B cell (primary cell): ENCODE data around the gene PTPRC. TPM values are rescaled to one million over a fixed set of nuclear protein-coding genes. Genes with fewer than 3 reads are reported as not detected.

Source experiments
- ATAC-seq: fragments of 200-7000 bp; cut with Tn5 transposase; one replicate; pipeline ENCODE4 v1.10.0; 2021; ENCODE audit warnings: low read depth, mild to moderate bottlenecking, moderate number of reproducible peaks, moderate library complexity
- CTCF ChIA-PET: fragments of 350-600 bp; sonication (Branson Sonifier 250); formaldehyde crosslinking; loops from one replicate; lab custom pipeline; 2021; ENCODE audit warnings: antibody characterized with exemption, inconsistent platforms; lab: Charles Lee
- POLR2A ChIA-PET: fragments of 350-600 bp; sonication (Branson Sonifier 250); formaldehyde crosslinking; loops from one replicate; lab custom pipeline; 2021; ENCODE audit warnings: antibody characterized with exemption; lab: Charles Lee
- DNase-seq: peaks from one replicate; pipeline ENCODE4 v3.0.0; 2013
- H2AFZ ChIP-seq: 2 replicates; pipeline ENCODE4 v1.6.1; 2012; ENCODE audit warnings: mild to moderate bottlenecking, low read depth, low read length; ENCODE audit not compliant: insufficient read depth, poor library complexity, severe bottlenecking
- H3K27ac ChIP-seq, 2 donors: 1 replicate in 1 of 2; 2 replicates in 1 of 2; pipeline ENCODE4 v1.5.1; 2012 to 2013; ENCODE audit warnings: low read length in 2 of 2, mild to moderate bottlenecking in 2 of 2, moderate library complexity in 1 of 2
- H3K27me3 ChIP-seq, 4 experiments: fragments of 200-600 bp in 1 of 4; sonication (generic) in 1 of 4; replicated peaks in 1 of 4; 1 replicate in 2 of 4; 2 replicates in 2 of 4; pipeline versions ENCODE4 v1.6.1 to v1.7.0; 2013 to 2016; ENCODE audit warnings: low read length in 3 of 4, mild to moderate bottlenecking in 2 of 4, mixed read lengths in 1 of 4, moderate library complexity in 1 of 4; ENCODE audit not compliant: insufficient read depth in 4 of 4, control insufficient read depth in 3 of 4; ENCODE audit errors: control extremely low read depth in 1 of 4
- H3K36me3 ChIP-seq, 2 experiments: replicated peaks in 1 of 2; 1 replicate in 1 of 2; 2 replicates in 1 of 2; pipeline versions ENCODE4 v1.6.1 to v1.7.1; 2013; ENCODE audit warnings: low read length in 1 of 2; ENCODE audit not compliant: insufficient read depth in 2 of 2, control insufficient read depth in 1 of 2; ENCODE audit errors: control extremely low read depth in 1 of 2, extremely low read depth in 1 of 2
- H3K4me1 ChIP-seq, 2 donors: fragments of 200-600 bp in 1 of 2; sonication (generic) in 1 of 2; 1 replicate in 1 of 2; 2 replicates in 1 of 2; pipeline versions ENCODE4 v1.5.1 to v1.6.1; 2013 to 2017; ENCODE audit warnings: low read length in 2 of 2; ENCODE audit not compliant: control insufficient read depth in 2 of 2, insufficient read depth in 2 of 2
- H3K4me2 ChIP-seq: replicated peaks from 2 replicates; pipeline ENCODE3; 2012; ENCODE audit warnings: mild to moderate bottlenecking, low read depth, low read length; ENCODE audit not compliant: poor library complexity, severe bottlenecking
- H3K4me3 ChIP-seq, 5 experiments: fragments of 200-600 bp in 1 of 5; sonication (generic) in 1 of 5; 1 replicate in 3 of 5; 2 replicates in 2 of 5; pipeline versions ENCODE4 v1.5.1 to v1.7.0; 2011 to 2016; ENCODE audit warnings: low read length in 4 of 5, mild to moderate bottlenecking in 4 of 5, low read depth in 2 of 5, control low read depth in 1 of 5, moderate library complexity in 1 of 5; ENCODE audit not compliant: insufficient read depth in 1 of 5; ENCODE audit errors: control extremely low read depth in 1 of 5, extremely low read depth in 1 of 5
- H3K79me2 ChIP-seq: fragments of 200-600 bp; sonication (generic); one replicate; pipeline ENCODE4 v1.6.0; 2016; ENCODE audit warnings: low read length; ENCODE audit not compliant: control insufficient read depth, insufficient read depth
- H3K9ac ChIP-seq: fragments of 200-600 bp; sonication (generic); 2 replicates; pipeline ENCODE4 v1.6.1; 2017; ENCODE audit warnings: mild to moderate bottlenecking, low read length, moderate library complexity
- H3K9me3 ChIP-seq, 3 donors: one replicate each; pipeline versions ENCODE4 v1.6.1 to v1.7.1; 2013; ENCODE audit warnings: low read length in 2 of 3; ENCODE audit not compliant: control insufficient read depth in 2 of 3, insufficient read depth in 1 of 3; ENCODE audit errors: control extremely low read depth in 1 of 3
- H4K20me1 ChIP-seq: 2 replicates; pipeline ENCODE4 v1.6.0; 2012; ENCODE audit warnings: mild to moderate bottlenecking, low read length; ENCODE audit not compliant: insufficient read depth, control insufficient read depth, poor library complexity, severe bottlenecking
- H3K27ac Mint-ChIP-seq: one replicate; pipeline ENCODE4 v1.8.0; 2021; ENCODE audit warnings: mixed read lengths
- H3K27me3 Mint-ChIP-seq: one replicate; pipeline ENCODE4 v1.8.0; 2021; ENCODE audit warnings: mixed read lengths
- H3K4me1 Mint-ChIP-seq: one replicate; pipeline ENCODE4 v1.8.0; 2021; ENCODE audit warnings: mixed read lengths
- H3K4me3 Mint-ChIP-seq: one replicate; pipeline ENCODE4 v1.8.0; 2021; ENCODE audit warnings: mixed read lengths
- H3K9me3 Mint-ChIP-seq: one replicate; pipeline ENCODE4 v1.8.0; 2022; ENCODE audit warnings: mixed read lengths; ENCODE audit not compliant: insufficient read depth
- CTCF ChIP-seq: fragments of 200-600 bp; IDR thresholded peaks from one replicate; pipeline ENCODE4 v1.8.0; 2022; ENCODE audit warnings: antibody characterized with exemption, mild to moderate bottlenecking
- EZH2 ChIP-seq: IDR thresholded peaks from 2 replicates; pipeline ENCODE4 v1.6.1; 2012; ENCODE audit warnings: borderline replicate concordance, low read depth, mild to moderate bottlenecking, moderate library complexity, low read length; ENCODE audit not compliant: insufficient read depth, poor library complexity, severe bottlenecking
- WGBS: methylation state at CpG from one replicate; pipeline ENCODE4 v1.1.5; 2013; ENCODE audit warnings: missing lambda C conversion rate; ENCODE audit not compliant: insufficient coverage; 5-methylcytosine and 5-hydroxymethylcytosine counted together
- intact Hi-C: fragments of 100-400 bp; cut with micrococcal nuclease; formaldehyde crosslinking; loops from one replicate; pipeline ENCODE4 v1.10.0; 2022
- polyA plus RNA-seq: library from polyadenylated mRNA; depleted of rRNA; stranded (reverse); fragments of >200 nt; gene quantifications from 2 replicates; pipeline ENCODE4 v1.2.3, GENCODE V29; 2012
- total RNA-seq, 2 donors: library from RNA; stranded (reverse); fragments of 120-200 nt in 1 of 2; gene quantifications; 1 replicate in 1 of 2; 2 replicates in 1 of 2; pipeline versions ENCODE4 v1.2.3 to v1.2.4, GENCODE V29; 2013 to 2022

The PTPRC gene
- total and polyA plus RNA-seq, 2 donors (not counting 1 experiment from before 2014, with no cell fraction given): 151 to 543 TPM

- H2AFZ ChIP-seq: peak overlapping the region; percentile 52
- H3K79me2 ChIP-seq: peaks cover 96% of the 10 kb centered on the region
- no peaks in the 10 kb centered on the region for H3K9me3 Mint-ChIP-seq
These were observed 40.1 kb downstream of the PTPRC start for GRCh38 chr1:198678901-198679329.

More at GRCh38 chr1:198678901-198679329, 40.1 kb downstream of the PTPRC start:
- Histone ChIP-seq H4K20me1 (peaks cover 5% of the 10 kb centered on the region), H3K9me3 (peaks cover 0 to 10% (median 0%) of the 10 kb centered on the region in 3 donors), H3K4me1 (peaks cover 79 to 91% of the 10 kb centered on the region in 2 donors), H3K36me3 (peaks cover 9 to 34% of the 10 kb centered on the region in 2 experiments), H3K9ac (peak overlapping the region; percentile 42), H3K27me3 (no peaks in the 10 kb centered on the region), H3K4me3 (peak overlapping the region in 2 of 5 experiments; percentile 28), H3K27ac (peak overlapping the region; percentile 73 to 98), H3K4me2 (peak overlapping the region; percentile 69)
- H3K27ac Mint-ChIP-seq: peak overlapping the region; percentile 93
- TF ChIP-seq EZH2: no peak
- no peak for TF ChIP-seq CTCF
- CTCF ChIA-PET: interaction anchor here (0.7 to 3.0 kb wide), 10 partner anchors 9 to 505 kb away, joined by 3 to 11 read pairs (median 3); no protein-coding TSS in a partner anchor
- H3K4me3 Mint-ChIP-seq: peak overlapping the region; percentile 74
- peaks cover 85% of the 10 kb centered on the region for H3K4me1 Mint-ChIP-seq
- no peaks in the 10 kb centered on the region for H3K27me3 Mint-ChIP-seq
- POLR2A ChIA-PET: interaction anchor here (0.6 to 8.1 kb wide), 9 partner anchors 9 to 81 kb away, joined by 3 to 60 read pairs (median 4); no protein-coding TSS in a partner anchor
- intact Hi-C loops: loop anchor here (2.0 kb wide), 1 partner anchor 14 kb away; no protein-coding TSS in a partner anchor
- peak; percentile 74 for DNase-seq
- WGBS: 9% methylated on average over 8 of the region's 12 CpGs
- ATAC-seq: peak; percentile 44
